Fibroblast of skin of right quadriceps (primary cell): ENCODE measurements around the gene CFAP65.

Experiments
- DNase-seq: peaks from one replicate; pipeline ENCODE4 v3.0.0-alpha.2; 2013

The CFAP65 gene

DNA sequence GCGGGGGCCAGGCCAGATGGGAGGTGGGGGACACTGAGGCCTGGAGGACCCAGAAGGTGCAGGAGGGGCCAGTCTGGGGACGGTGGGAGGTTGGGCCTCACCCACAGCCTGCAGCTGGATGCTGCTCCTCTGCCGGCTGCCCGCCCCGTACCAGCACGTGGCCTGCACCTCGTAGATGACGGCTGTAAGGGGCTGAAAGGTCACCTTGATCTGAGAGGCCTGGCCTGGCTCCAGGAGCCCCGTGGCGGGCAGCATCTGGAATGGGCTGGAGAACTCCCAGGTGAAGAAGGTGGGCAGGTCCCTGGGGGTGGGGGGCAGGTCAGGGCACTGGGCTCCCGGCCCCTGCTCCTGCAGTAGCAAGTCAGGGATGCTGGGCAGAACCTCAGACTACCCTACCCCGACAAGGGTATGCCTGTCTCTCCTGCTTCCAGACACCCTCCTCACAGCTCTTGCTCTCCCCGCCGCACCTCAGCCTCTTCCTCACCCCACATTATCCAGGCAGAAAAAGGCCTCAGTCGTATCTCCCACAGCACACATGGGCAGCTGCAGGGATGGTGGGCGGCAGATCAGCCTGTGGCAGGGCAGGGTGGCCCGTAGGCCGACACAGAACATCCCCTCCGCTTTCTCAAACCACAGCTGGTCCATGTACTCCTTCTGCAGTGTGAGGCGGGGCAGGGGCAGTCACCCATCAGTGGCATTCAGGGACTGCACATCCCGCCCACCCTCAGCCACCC lies 10.1 kb downstream of the CFAP65 start:
- no peak for DNase-seq

DNA sequence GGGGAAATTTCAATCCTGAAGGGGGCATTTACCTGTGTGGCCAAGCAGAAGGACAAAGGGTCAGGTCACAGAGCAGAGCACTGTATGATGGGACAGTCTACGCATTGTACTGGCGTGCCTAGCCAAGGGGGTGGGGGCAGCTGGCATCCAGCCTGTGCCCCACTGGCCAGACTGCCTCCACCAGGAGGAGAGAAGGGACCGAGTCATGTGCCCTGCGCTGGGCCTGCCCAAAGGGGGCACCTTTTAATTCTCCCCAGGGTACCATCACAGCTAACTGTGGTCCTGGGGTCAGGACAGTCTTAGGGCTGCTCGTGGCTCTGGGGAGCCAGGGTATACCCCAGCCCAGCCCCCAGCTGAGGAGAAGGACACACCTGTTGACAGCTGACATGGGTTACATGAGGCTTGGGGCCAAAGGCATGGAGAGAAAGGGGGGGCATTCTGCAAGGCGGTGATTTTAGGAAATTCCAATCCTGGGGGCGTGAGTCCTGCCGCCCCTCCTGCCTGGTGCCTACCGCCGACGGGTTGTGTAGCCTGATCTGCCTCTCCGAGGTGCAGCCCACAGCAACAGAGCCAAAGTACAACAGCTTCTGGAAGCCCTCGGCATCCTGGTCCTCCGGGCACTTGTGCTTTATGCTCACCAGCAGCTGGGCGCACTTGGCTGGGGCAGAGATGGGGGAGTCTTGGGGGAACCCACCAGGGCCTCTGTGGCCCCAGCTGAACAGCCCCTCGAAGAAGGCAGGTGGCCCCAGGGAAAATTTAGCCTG lies 11.0 kb downstream of the CFAP65 start:
- no peak for DNase-seq

DNA sequence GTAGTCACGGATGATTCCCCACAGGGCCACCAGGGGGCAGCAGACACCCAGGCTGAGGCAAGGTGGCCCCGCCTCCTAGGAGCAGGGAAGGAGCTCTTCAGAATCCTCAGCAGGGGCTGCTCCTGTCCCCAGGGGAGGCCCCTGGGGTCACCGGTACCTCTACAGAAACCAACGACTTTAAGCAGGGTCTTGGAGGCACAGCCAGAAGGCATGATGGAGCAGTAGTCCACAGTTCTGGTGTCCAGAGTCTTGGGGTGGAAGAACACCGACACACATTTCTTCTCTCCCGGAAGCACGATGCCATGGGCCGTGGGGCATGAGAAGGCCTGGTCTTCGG lies 11.5 kb downstream of the CFAP65 start:
- DNase-seq, result peak; percentile 57

DNA sequence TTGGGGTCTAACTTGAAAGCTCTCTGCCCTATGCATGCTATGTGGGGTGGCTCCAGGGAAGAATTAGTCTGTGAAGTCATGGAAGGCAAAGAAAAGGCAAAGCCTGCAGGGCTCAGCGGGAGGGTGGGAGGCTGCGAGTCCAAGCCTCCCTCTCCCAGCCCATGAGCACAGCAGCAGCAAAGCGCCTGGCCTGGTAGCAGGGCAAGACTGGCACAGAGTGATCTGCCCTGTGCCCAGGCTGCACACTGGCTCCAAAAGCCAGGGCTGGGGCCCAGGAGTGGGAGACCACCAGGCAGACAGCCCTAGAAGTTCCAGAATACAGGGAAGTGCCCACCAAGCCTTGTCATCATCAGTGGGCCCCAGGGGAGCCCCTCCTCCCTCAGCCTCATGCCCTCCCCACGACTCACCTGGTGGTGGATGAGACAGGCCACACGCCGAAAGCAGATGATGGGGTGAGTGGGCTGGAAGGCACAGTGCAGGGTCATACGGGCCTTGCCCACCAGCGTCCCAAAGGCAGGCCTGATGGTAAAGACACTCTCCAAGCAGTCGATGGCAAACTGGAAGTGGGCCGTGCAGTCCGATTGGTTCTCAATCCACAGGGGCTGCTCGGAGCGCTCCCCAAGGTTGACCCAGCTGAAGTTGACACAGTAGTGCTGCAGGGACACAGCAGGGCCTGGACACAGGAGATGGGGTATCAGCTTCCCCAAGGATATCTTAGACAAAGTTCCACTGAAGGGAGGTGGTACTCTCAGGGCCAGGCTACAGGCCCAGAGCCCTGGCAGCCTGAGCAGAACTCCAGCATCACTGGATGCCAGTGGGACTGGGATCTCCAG lies 12.1 kb downstream of the CFAP65 start:
- DNase-seq, result no peak

DNA sequence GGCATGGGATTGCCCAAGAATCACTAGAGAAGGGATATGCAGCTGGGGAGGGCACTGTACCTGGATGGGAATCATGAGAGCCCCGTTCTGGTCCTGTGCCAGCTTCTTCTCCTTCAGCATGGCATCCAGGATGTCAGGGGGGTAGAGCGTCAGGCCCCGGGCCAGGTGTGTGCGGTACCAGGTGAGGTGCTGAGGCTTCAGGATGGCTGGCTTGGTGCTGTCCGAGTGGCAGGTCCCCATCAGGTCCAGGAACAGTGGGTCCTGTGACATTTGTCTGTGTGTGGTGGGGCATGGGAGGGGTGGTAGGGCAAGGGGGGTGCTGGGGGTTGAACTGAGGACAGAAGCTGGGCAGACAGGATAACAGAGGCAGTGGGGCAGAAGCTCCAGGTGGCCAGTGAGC lies 13.2 kb downstream of the CFAP65 start:
- DNase-seq, result no peak

DNA sequence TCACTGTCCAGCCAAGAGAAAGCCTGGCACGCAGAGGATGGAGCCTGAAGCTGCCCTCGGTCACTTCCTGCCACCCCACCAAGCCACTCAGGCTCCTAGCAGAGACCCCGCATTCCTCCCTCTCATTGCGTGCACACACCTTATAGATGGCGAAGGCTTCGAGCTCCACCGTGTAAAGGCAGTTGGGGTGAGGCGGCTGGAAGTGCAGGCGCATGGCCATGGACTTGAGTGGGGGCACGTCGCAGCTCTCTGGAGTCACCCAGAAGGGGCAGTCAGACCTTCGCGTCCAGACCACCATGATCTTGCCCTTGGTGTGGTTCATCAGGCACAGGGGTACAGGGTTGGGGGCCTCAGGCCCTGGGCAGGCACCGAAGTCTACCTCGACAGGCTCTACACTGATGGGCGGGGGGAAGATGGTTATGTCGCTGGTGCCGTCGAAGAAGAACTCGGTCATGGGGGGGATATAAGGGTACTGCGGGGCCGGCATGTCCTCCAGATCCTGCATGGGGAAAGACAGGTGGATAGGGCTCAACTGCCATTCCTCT lies 13.7 kb downstream of the CFAP65 start:
- no peak for DNase-seq

DNA sequence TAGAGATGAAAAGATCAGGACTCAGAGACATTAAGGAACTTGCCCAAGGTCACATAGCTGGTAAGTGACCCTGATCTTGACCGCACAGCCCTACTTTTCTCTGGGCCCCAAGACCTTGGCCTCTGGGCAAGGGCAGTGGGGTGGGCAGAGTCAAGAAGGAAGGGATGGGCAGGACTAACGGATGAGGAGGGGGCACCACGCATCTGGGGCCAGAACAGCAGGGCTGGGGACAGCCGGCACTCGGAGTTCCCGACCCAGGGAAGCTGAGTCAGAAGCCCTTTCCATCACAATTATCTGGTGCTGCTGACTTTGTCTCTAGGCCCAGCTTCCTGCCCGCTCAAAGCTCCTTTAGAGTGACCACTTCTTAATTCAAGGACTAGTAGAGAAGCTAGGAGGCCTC lies 14.4 kb downstream of the CFAP65 start:
- no peak for DNase-seq

DNA sequence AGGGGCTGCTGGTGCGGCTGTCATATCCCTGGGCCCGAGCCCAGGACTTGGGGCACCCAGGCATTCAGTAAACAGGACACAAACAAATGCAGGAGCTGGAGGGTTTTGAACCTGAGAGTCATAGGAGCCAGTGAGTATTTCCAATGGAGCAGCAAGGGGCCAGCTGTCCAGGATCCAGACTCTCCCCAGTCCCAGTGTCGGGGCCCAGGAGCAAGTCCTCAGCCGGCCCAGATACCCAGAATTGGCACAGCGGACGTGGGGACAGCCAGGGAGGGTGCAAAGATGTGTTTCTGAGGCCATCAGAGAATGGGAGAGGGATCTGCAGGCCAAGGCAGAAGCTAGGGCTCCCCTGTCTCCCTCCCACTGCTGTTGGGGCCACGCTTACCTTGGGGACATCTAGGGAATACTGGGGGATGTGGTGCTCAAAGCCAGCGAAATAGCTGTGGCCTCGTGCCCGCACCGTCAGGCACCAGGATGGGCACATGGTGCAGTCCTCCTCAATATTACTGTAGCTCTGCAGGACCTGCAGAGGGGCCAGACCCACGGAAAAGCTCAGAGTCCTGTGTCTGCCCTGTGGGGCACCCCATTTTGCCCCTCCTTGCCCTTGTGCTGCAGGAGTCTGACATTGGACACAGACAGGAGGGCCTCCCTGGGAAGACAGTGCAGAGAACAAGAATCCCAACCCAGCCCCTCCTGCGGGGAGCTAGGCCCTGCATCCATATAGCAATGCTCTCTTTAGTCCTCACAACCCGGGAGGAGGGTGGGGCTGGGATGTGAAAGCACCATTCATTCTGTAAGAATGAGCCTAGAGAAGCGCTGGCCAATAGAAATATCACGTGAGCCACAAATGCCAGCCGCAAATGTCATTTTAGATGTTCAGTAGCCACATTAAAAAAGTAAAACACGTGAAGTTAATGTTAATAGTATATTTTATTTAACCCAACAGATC lies 15.4 kb downstream of the CFAP65 start:
- no peak for DNase-seq

DNA sequence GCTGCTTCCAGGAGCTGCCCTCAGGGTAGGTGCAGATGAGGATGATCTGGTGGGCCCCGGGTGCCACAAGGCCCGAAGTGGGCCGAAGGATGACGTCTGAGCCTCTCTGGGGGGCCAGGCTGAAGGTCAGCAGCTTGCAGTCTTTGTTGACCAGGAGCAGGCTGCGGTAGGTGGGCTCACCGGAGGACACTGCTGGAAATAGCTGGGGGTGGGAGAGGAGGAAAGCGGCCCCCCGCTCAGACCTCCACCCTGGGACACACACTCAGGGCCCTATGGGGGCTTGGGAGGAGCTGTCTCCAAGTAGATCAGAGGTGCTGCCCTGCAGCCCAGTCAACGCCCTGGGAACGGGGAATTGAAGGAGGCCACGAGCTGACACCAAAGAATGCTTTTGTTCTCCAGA lies 17.3 kb downstream of the CFAP65 start:
- no peak for DNase-seq

DNA sequence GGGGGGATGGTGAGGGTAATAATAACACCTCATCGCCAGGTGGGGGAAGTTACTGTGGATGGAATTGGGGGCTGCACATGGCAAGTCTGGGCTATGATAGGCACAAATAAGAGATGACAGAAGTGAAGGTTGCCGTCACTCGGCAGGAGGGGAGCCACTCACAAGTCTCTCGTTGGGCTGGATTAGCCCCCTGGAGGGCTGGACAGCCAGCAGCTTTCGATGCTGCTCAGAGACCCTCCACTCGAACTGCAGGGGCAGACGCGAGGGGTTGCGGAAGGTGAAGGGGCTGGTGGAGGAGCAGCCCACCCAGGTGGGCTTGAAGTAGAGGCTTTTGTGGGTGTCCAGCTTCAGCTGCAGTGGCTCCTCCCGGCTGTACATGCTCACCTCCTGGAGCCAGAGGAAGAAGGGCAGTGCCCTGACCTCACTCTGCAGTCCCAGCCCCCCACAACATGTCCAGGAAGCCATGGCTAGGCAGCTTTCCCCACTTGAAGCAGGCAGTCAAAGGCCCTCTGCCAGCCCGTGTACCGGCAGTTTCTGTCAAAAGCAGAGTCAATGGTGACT lies 18.2 kb downstream of the CFAP65 start:
- no peak for DNase-seq

DNA sequence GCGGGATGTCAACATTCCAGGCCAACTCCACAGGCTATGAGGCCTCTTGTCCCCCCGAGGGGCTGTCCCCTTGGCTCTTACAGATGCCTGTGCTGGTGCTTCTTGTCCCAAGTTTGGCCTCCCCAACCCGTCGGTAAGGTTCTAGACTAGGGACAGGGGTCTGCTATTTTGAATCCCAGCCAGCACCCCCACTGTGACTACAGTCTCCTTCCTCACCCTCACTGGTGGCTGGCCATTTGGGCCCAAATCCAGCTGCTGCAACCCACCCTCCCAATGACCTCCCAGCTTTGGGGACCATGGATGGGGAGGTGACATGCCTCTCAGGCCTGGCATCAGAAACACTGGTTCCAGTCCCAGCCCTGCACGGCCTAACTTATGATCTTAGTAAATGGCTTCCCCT lies 18.7 kb downstream of the CFAP65 start:
- DNase-seq, result no peak

DNA sequence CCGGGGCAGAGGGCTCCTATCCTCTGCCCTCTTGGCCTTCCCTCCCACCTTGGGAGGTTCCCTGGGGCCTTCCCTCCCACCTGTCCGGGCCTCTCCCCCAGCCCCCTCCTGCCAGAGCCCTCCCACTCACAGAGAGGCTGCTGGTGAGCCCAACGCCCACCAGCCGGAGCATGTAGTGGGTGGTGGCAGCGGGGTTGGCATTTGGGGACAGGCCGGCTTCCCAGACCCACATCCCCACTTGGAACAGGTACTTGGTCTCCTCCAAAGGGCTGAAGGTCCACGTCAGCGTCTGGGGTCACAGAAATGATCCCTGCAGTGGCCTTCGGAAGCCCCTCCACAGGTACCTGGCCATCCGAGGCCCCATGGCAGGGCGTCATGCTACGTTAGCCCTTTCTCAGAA lies 19.3 kb downstream of the CFAP65 start:
- DNase-seq, result no peak

DNA sequence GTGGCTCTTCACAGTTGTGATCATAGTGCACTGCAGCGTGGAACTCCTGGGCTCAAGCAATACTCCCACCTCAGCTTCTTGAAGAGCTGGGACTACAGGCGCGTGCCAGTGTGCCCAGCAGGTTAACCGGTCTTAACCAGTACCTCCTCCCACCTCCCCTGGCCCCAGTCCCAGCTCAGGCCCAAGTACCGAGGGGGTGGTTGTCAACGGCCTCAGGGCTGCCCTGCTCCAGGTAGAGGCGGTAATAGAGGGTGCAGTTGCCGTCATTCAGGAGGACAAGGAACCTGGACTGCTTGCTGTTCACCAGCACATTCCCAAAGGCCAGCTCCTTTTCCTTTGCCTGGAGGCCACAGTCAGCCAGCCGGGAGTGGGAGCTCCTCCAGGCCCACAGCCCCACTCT lies 19.7 kb downstream of the CFAP65 start:
- DNase-seq, result no peak

DNA sequence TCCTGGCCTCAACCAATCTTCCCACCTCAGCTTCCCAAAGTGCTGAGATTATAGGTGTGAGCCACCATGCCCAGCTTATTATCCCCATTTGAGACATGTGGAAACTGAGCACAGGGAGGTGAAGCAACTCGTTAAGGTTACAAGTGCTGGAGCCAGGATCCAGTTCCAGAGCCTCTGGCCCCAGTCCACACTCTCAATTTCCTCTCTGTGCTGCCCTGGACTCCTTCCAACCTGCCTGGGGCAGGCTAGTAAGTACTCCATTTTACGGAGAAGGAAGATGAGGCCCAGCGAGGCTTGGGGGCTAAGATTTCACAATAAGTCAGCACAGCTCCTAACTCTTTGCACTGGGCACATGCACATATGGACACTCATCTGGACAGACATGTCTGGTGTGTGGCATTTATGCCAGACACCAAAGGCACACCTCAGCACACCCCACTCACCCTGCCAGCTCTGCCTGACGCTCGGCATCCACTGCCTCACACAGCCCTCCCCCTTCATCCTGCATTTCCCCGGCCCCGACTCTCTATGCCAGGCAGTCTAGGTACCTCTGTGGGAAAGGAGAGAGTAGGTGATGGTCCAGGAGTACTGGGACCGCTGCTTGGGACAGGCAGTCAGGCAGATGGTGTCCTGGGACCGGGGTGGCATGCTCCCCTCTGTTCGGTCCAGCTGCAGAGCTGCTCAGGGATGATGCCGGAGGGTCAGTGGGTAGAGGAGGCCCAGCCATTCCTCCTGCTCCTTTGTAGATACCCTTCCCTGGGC lies 20.5 kb downstream of the CFAP65 start:
- no peak for DNase-seq

DNA sequence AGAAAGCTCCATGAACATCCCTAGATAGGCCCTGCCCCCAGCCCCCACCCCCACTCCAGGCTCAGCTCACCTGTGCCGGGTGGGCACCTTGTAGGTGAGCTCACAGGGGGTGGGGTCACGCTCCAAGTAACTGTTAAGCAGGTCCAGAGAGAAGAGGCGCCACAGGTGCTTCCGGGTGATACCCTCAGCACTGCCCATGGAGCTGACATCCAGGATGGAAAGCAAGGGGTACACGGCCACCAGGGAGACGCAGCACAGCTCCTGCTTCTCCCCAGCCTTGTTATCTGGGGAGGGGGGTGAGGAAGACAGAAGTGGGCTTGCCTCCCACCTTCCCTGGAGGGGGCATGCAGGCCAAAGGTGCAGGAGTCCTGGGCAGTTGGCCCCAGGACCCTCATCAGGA lies 21.9 kb downstream of the CFAP65 start:
- DNase-seq, result no peak

DNA sequence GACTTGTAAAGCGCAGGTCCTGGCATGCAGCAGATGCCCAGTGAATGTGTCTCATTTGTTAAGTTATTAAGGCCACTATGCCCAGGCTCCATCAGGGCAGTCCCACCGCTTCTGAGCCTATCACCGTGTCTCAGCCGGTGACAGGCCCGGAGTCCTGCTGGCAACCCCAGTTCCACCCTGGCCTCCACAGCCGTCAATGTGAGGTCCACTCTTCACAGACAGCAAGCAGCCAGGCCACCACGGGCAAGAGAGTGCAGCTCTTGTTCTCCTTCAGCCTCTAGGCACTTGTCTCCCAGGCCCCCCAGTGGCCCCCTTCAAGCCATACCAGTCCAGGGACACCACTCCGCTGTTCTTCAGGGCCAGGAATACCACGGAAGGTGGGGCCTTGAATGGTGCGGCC lies 22.6 kb downstream of the CFAP65 start:
- no peak for DNase-seq

DNA sequence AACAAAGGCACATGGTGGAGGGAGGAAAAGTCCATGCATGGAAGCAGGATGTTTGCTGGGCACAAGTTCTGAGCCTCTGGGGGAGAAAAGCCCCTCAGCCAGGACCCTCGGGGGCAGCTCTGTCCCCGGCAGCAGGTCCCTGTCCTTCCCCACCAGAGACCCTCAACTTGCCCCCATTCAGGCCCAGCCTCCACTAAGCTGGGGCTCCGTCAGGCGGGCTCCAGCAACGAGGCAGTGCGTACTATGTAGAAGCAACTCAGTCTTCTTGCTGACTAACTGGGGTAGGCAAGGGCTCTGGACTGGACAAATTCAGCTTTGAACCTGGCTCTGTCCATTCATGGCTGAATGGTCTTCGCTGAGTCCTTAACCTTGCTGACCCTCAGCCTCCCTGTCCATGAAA lies 23.0 kb downstream of the CFAP65 start:
- no peak for DNase-seq

DNA sequence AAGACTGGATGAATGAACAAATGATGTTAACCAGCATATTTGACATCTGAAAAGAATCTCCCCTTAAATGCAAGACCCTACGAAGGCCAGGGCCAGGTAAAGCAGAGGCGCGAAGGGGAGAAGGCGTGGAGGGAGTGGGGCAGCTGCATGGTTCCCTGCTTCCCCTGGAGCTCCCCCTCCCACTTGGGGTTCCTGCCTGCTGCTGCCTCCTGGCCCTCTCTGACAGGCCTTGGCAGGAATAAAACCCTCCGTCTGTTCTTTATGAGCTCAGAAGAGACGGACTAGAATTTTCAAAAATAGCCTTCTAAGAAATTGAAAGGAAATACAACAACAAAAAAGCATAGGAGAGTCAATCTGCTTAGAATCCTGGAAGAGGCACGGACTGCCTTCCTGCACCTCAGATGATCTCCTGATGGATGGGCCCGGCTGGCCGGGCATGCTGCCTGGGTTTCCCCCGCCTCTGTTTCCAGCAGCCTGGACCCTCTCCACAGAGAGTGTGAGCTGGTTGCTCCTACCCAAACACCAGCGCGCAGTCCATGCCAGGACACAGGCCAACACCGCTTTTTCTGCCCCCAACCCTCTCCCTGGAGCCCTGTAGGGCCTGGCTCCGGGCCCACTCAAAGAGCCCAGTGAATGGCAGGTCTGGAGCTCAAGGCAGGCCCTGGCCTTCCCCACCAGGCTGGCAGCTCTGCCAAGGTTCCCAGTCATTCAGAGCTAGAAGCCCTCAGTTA lies 23.9 kb downstream of the CFAP65 start:
- no peak for DNase-seq

DNA sequence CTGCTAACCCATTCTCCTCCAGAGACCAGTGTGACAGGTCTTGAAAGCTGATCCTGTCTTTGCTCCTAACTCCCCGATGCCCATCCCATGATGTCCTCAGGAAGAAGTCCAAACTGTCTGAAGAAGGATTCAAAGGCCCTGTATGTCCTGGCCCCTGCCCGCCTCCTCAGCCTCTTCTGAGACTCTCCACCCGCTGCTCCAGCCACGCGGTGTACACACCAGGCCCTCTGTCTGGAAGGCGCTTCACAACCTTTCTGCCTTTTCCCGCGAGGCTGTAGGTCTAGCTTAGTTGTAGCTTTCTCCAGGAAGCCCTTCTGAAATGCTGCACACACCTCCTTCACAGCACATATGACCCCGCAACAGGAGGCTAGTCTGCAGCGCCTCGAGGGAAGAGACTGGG lies 24.6 kb downstream of the CFAP65 start:
- DNase-seq, result no peak

DNA sequence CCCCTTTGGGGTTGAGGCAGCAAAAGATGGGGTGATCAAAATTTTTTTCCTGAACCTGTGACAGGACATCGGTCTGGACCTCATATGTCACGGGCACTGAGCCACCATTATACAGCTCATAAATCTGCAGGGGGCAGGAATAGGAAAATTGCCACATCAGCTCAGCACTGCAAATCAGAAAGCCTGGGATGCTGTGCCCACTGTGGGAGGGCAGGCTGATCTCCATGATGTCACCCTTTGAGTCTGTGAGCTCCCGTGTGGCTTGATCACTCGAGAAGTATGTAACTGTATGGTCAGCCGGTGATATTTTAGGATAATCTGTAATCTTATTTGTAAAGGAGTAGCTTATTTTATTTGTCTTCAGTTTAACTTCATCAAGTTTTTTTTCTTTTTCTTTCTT lies 30.4 kb downstream of the CFAP65 start:
- no peak for DNase-seq
